Stimulated activated CD4-positive, alpha-beta T cell treated with anti-CD3 and anti-CD28 coated beads, Interleukin-15, amount 100 ng/mL, for 1 hour (primary cell): Measurements from ENCODE around the gene ATXN7L1.
"Not testable (repeated sequence)": the region's sequence is repeated elsewhere in the genome, so short reads cannot be mapped to it uniquely, and the experiment has no call there.

Source experiments
- DNase-seq, 2 donors: peaks; one replicate each; pipeline ENCODE4 v3.0.0-alpha.2; 2020; ENCODE audit warnings: low read depth in 1 of 2, low spot score in 1 of 2

Gene ATXN7L1

DNA sequence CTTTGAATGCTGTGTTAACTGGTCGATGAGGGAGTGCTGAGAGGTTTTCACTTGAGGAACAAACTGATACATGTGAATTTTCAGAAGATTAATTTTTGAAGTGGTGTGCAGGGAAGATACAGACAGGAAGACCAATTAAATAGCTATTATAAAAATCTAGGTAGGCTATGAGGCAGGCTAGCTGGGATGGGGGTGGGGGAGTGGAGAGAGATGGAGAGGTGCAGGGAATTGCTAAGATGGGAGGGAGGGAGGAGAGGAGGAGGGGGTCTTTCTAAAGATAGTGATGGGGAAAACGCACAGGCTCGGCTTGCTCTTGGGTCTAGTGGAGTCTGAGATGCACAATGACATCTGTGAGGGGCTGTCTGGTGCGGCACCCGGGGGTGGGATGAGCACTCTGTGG lies 15.2 kb downstream of the ATXN7L1 start:
- no peak for DNase-seq

GRCh38 chr7:105860793-105861192 lies 15.6 kb downstream of the ATXN7L1 start:
- no peak for DNase-seq

DNA sequence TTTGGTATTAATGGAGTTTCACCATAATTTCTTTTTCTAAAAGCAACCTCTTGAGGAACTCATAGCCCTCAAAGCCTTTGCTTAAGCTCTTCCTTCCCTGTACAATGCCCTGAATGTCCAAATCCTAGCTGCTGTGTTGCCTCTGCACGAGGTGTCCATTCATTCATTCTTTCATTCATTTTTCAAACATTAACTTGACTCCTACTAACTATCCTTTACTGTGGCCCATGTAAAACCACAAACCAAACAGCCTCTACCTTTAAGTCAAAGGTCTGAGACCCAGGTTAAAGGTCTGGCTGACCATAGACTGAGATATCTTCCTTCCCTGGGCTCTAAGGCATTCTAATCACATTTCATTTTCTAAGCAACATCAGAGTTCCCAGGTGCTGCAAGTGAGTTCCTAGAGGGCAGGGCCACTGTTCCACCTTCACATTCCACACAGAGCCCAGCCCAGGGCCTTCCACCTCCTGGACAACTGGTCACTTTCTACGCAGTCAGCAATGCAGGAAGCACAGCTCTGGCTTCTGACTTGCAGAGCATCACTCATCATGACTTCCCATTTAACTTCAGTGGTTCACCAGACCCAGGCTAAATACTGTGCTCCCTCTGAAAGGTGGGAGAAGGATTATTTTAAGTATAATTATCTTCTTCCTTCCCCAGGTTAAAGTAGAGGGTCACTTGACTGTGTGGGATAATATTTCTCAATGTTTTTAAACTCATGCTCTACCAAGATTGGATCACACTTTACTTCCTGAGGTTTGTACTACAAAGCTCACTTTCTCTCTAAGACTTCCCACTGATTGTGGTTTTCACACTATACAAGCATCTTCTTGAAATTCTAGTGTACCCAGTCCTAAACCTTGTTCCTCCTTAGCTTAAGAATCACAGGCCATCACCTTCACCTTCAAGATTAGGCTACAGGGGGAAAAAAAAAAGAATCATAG lies 19.1 kb downstream of the ATXN7L1 start:
- no peak for DNase-seq

DNA sequence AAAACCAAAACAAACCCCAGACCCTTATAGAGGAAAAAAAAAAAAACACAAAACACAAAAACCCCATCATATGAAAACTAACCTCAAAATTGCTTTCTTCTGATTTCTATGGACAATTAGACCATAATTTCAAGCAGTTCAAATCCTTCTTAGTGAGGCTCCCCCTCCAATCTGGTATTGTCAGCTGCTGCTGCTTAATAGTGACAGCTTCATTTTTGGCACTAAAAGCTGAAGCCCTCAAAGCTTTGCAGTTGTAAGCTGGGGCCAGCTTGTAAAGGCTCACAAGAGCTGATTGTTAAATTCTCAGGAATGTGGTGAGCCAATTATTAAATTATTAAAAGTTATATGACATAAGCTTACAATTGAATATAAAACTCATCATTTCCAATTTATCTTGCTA lies 21.9 kb downstream of the ATXN7L1 start:
- DNase-seq = no peak

GRCh38 chr7:105853931-105854419 lies 22.4 kb downstream of the ATXN7L1 start:
- DNase-seq = no peak

DNA sequence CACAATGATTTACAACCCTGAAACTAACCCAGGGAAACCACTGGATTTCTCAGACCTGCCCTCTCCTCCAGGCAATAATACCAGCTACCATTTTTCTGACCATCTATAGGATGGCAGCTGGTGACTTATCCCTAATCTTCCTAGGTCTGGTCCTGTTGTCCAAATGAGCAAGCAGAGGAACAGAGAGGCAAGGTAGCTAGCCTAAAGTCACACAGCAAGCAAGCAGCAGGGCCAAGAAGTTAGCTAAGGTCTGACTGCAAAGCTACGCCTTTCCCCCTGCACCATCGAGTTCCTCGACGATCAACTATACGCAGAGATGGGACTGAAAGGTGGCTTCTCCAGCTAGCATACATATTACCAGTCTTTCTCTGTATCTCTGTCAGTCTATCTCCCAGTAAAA lies 25.3 kb downstream of the ATXN7L1 start:
- DNase-seq = no peak

GRCh38 chr7:105849122-105849855 lies 27.1 kb downstream of the ATXN7L1 start:
- peak; percentile 16 to 38 for DNase-seq

- no peak for DNase-seq
Observed at GRCh38 chr7:105846404-105846803, 30.0 kb downstream of the ATXN7L1 start.

DNA sequence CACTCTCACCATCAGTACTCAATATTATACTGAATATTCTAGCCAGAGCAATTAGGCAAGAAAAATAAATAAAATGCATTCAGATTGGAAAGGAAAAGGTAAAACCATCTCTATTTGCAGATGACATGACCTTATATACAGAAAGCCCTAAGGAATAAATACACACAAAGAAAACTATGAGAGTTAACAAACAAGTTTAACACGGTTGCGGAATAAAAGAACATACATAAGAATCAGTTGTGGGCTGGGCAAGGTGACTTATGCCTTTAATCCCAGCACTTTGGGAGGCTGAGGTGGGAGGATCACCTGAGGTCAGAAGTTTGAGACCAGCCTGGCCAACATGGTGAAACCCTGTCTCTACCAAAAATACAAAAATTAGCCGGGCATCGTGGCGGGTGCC lies 31.7 kb downstream of the ATXN7L1 start:
- DNase-seq = not testable (repeated sequence)

GRCh38 chr7:105841866-105842265 lies 34.5 kb downstream of the ATXN7L1 start:
- no peak for DNase-seq

GRCh38 chr7:105840981-105841749 lies 35.2 kb downstream of the ATXN7L1 start:
- no peak for DNase-seq

DNA sequence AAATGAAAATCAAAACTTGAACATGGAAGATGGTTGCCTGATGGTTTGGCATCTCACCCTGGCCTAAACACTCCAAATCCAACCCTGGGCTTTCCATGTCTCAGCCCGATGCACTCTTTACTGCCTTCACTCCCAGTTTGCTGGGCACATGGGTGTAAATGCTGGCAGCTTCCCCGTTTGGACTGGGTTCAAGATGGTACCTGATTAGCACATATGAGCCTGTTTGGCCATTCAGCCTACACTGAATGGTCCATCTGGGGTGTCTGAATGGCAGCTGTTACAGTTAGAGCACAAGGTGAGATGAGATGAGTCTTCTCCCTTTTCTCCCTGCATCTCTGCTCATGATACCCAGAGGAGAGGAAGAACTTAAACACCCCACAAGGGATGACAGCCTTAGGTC lies 37.1 kb downstream of the ATXN7L1 start:
- no peak for DNase-seq

GRCh38 chr7:105838627-105839231 lies 37.7 kb downstream of the ATXN7L1 start:
- DNase-seq = no peak

DNA sequence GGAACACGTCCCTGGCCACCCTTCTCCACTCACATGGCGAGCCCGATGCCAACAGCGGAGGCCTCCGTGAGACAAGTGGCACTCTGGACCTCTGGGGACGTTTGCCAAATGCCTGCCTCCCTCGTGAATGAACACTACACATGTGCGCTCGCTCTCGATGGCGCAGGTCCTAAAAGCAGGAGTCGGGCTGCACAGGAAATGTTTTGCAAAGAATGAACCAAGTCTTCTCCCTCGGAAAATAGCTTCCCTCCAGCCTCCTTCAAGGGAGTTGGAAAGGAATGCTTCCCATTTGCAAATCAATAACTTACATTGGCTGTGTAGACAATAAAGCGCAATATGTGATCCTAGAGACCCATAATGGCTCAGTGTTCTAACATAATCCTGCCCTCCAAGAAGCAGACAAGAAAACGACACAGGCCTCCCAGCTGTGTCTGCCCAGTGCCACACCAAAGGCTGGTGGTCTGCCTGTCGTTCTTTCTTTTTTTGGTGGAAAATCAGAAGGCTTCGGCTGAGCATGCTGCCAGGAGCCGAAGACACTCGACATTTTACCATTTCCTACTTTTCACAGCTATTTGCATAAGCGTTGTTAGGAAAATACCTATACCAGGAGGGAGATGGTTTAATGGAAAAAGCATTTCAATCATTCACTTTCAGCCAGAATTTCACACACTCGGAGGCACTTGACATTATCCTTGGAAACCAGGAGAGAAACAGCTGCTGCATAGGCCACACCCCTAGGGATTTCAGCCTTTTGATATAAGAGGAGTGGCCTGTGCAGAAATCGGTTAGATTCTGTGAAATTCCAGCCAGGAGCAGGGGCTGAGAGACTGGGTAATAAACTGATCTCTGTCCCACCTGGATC lies 38.4 kb downstream of the ATXN7L1 start:
- no peak for DNase-seq

GRCh38 chr7:105835441-105835840 lies 41.0 kb downstream of the ATXN7L1 start:
- no peak for DNase-seq

DNA sequence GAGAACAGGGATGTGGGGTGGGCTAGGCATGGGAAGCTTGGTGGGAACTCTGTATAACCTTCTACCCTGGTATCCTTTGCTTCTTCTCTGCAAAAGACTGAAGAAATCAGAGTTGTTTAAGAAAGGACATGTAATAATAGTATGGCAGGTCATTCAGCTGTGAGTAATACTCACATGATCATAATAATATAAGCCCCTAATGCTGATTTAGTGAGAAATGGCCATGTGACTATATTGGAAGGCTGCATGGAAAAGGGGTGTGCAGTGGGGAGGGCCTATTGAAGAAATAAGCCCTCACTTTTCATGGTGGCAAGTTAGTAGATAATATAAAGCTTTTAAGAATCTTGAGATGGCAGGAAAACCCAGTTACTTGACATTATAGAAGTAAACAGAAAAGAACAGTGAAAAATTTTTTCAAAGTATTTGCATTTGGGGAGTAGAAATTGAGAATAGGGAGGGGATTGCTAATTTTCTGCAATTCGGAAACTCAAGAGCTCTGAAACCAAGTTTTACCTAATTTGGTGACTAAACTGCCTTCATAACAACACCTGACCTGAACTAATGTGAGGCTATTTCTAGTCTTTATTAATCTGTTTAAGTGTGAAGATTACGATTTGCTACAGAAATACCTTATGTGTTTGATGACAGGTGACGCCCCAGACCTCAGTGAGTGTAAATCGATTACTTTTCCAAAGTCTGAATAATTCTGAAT lies 44.4 kb downstream of the ATXN7L1 start:
- no peak for DNase-seq

GRCh38 chr7:105831302-105831620 lies 45.1 kb downstream of the ATXN7L1 start:
- no peak for DNase-seq

- no peak for DNase-seq
Observed at GRCh38 chr7:105830405-105831301, 45.7 kb downstream of the ATXN7L1 start.
